GM12878 (cell line): ENCODE data around the gene NUAK1. TPM values are rescaled to one million over a fixed set of nuclear protein-coding genes. Genes with fewer than 3 reads are reported as not detected.

Experiments
- ATAC-seq: fragments of 200-7000 bp; cut with Tn5 transposase; 3 replicates; pipeline ENCODE4 v1.9.1; 2020; ENCODE audit warnings: mild to moderate bottlenecking, moderate library complexity
- BruUV-seq: library from RNA; stranded (reverse); fragments of 400-500 nt; replicated peaks from 2 replicates; lab custom pipeline; 2021; lab: Mats Ljungman, UMichigan
- CTCF ChIA-PET: fragments of 300-600 bp; sonication (Branson Sonifier 250); formaldehyde crosslinking; extraction: SDS; loops from one replicate; lab custom pipeline; 2021; ENCODE audit warnings: inconsistent platforms; lab: Yijun Ruan, JAX
- POLR2A ChIA-PET: fragments of 350-600 bp; formaldehyde crosslinking; extraction: SDS; loops from one replicate; lab custom pipeline; 2021; ENCODE audit warnings: inconsistent platforms; lab: Charles Lee
- RAD21 ChIA-PET: fragments of 300-600 bp; sonication (Branson Sonifier 250); formaldehyde crosslinking; loops from one replicate; lab custom pipeline; 2023; ENCODE audit warnings: antibody characterized with exemption; ENCODE audit not compliant: unreplicated experiment; lab: Charles Lee
- SMC1A ChIA-PET: fragments of 300-600 bp; sonication (Branson Sonifier 250); formaldehyde crosslinking; loops from one replicate; lab custom pipeline; 2023; ENCODE audit not compliant: unreplicated experiment, uncharacterized antibody; lab: Charles Lee
- DNase-seq: peaks from one replicate; pipeline ENCODE4 v3.0.0-alpha.2; 2011; ENCODE audit warnings: low read depth, low spot score
- FAIRE-seq: peaks from 3 replicates; lab custom pipeline; 2011; peaks lifted over from hg19 to GRCh38; lab: Jason Lieb, UNC
- H2AFZ ChIP-seq: 2 replicates; pipeline ENCODE4 v1.6.0; 2011; ENCODE audit warnings: low read depth, low read length, control low read depth; ENCODE audit not compliant: control insufficient read depth
- H3K27ac ChIP-seq: 2 replicates; pipeline ENCODE4 v1.5.1; 2011; ENCODE audit warnings: control low read depth; ENCODE audit not compliant: control insufficient read depth, insufficient read depth
- H3K27me3 ChIP-seq, 2 experiments: replicated peaks in 1 of 2; 2 replicates each; pipeline versions ENCODE4 v1.6.0 to v1.6.1; 2011; ENCODE audit warnings: low read length in 1 of 2; ENCODE audit not compliant: control insufficient read depth in 2 of 2, insufficient read depth in 2 of 2
- H3K36me3 ChIP-seq, 2 experiments: 2 replicates each; pipeline ENCODE4 v1.5.1; 2011; ENCODE audit warnings: low read length in 1 of 2; ENCODE audit not compliant: control insufficient read depth in 2 of 2, insufficient read depth in 2 of 2
- H3K4me1 ChIP-seq: 2 replicates; pipeline ENCODE4 v1.6.1; 2011; ENCODE audit warnings: mild to moderate bottlenecking, low read length, moderate library complexity, mixed read lengths; ENCODE audit not compliant: control insufficient read depth, insufficient read depth
- H3K4me2 ChIP-seq: 2 replicates; pipeline ENCODE4 v1.6.0; 2011; ENCODE audit warnings: control low read depth; ENCODE audit not compliant: control insufficient read depth, insufficient read depth
- H3K4me3 ChIP-seq: fragments of 200-600 bp; sonication (generic); 2 replicates; pipeline ENCODE4 v1.5.1; 2016
- H3K79me2 ChIP-seq: 2 replicates; pipeline ENCODE4 v1.6.0; 2011; ENCODE audit warnings: low read length; ENCODE audit not compliant: control insufficient read depth, insufficient read depth
- H3K9ac ChIP-seq: 2 replicates; pipeline ENCODE4 v1.8.0; 2011; ENCODE audit warnings: low read length, control low read depth, mixed read lengths; ENCODE audit not compliant: control insufficient read depth, insufficient read depth
- H3K9me3 ChIP-seq: replicated peaks from 3 replicates; pipeline ENCODE4 v1.5.1; 2011; ENCODE audit warnings: mild to moderate bottlenecking, low read length; ENCODE audit not compliant: control insufficient read depth, insufficient read depth
- H4K20me1 ChIP-seq: 2 replicates; pipeline ENCODE4 v1.6.0; 2011; ENCODE audit not compliant: control insufficient read depth, insufficient read depth
- ATF7 ChIP-seq: fragments of 450-650 bp; IDR thresholded peaks from 2 replicates; pipeline ENCODE4 v1.6.1; 2016; ENCODE audit warnings: low read depth, mild to moderate bottlenecking
- CBFB ChIP-seq: IDR thresholded peaks from 2 replicates; pipeline ENCODE4 v1.6.1; 2016; ENCODE audit warnings: antibody characterized with exemption, low read depth
- EP300 ChIP-seq, 2 experiments: fragments of 150-350 bp in 1 of 2; IDR thresholded peaks; 2 replicates each; pipeline ENCODE4 v1.6.1; 2011 to 2012; ENCODE audit warnings: low read depth in 2 of 2, low read length in 2 of 2, borderline replicate concordance in 1 of 2, improper control_type of control experiment in 1 of 2, inconsistent platforms in 1 of 2; ENCODE audit not compliant: control insufficient read depth in 1 of 2
- EZH2 ChIP-seq: IDR thresholded peaks from 2 replicates; pipeline ENCODE4 v1.6.1; 2012; ENCODE audit warnings: low read depth, mild to moderate bottlenecking, control low read depth, inconsistent platforms, low read length, borderline replicate concordance; ENCODE audit not compliant: control insufficient read depth
- MAX ChIP-seq: IDR thresholded peaks from 2 replicates; pipeline ENCODE4 v1.6.1; 2012; ENCODE audit warnings: low read depth, low read length, improper control_type of control experiment
- NBN ChIP-seq: fragments of 450-650 bp; IDR thresholded peaks from 2 replicates; pipeline ENCODE4 v1.6.1; 2016
- NR2C1 ChIP-seq: fragments of 450-650 bp; IDR thresholded peaks from 2 replicates; pipeline ENCODE4 v1.6.1; 2017; ENCODE audit warnings: antibody characterized with exemption, mild to moderate bottlenecking, moderate library complexity
- SKIL ChIP-seq: fragments of 450-650 bp; IDR thresholded peaks from 2 replicates; pipeline ENCODE4 v1.6.1; 2017; ENCODE audit warnings: mild to moderate bottlenecking, low read depth, inconsistent platforms; ENCODE audit not compliant: poor library complexity, severe bottlenecking
- SMAD5 ChIP-seq: IDR thresholded peaks from 2 replicates; pipeline ENCODE4 v1.6.1; 2016; ENCODE audit warnings: antibody characterized with exemption, low read depth
- SMC3 ChIP-seq: IDR thresholded peaks from 2 replicates; pipeline ENCODE4 v1.6.1; 2011; ENCODE audit warnings: low read length, improper control_type of control experiment, borderline replicate concordance
- STAT3 ChIP-seq: IDR thresholded peaks from 2 replicates; pipeline ENCODE4 v1.6.1; 2011; ENCODE audit warnings: low read depth, low read length, improper control_type of control experiment
- YBX1 ChIP-seq: fragments of 450-650 bp; IDR thresholded peaks from 2 replicates; pipeline ENCODE4 v1.6.1; 2016; ENCODE audit warnings: antibody characterized with exemption
- ZBED1 ChIP-seq: IDR thresholded peaks from 2 replicates; pipeline ENCODE4 v1.6.1; 2016; ENCODE audit warnings: borderline replicate concordance
- ZNF217 ChIP-seq: fragments of 450-650 bp; IDR thresholded peaks from 2 replicates; pipeline ENCODE4 v1.6.1; 2017; ENCODE audit warnings: antibody characterized with exemption, mild to moderate bottlenecking
- WGBS: methylation state at CpG from one replicate; pipeline ENCODE4 v1.1.6; 2016; ENCODE audit warnings: low lambda C conversion rate; ENCODE audit not compliant: insufficient replicate concordance, insufficient coverage; ENCODE audit errors: missing lambda C conversion rate; 5-methylcytosine and 5-hydroxymethylcytosine counted together
- in situ Hi-C: fragments of 300-500 bp; cut with MboI; formaldehyde crosslinking; loops from 9 replicates; pipeline ENCODE4 v1.14.3; 2018; ENCODE audit warnings: mixed read lengths
- intact Hi-C: fragments of 100-400 bp; cut with micrococcal nuclease; formaldehyde crosslinking; loops from one replicate; pipeline ENCODE4 v1.14.2; 2022; ENCODE audit not compliant: unreplicated experiment
- polyA plus RNA-seq, 11 experiments: library from polyadenylated mRNA; depleted of rRNA in 4 of 11; unstranded in 6 of 11; stranded (reverse) in 5 of 11; fragments of >200 nt; fragmentation: Nextera tagmentation in 4 of 11; fragmentation: Illumina TruSeq in 1 of 11; extraction: Ambion mirVana in 4 of 11; extraction: Trizol in 1 of 11; gene quantifications; 1 replicate in 1 of 11; 2 replicates in 10 of 11; pipeline versions ENCODE4 v1.2.1 to v1.2.3, GENCODE V29; 2011 to 2016; ENCODE audit warnings: inconsistent platforms in 2 of 11, missing spikeins in 2 of 11, low read depth in 1 of 11
- total RNA-seq, 4 experiments: library from RNA; depleted of rRNA in 3 of 4; stranded (reverse); fragments of >200 nt in 3 of 4; fragmentation: Illumina TruSeq in 1 of 4; extraction: Trizol in 1 of 4; gene quantifications; 2 replicates each; pipeline versions ENCODE4 v1.2.1 to v1.2.3, GENCODE V29; 2013 to 2021
- TF ChIP-seq, protein P1 (sequence below): fragments of 150-350 bp; IDR thresholded peaks from 2 replicates; pipeline ENCODE4 v1.6.1; 2016; ENCODE audit warnings: low read depth, low read length
- TF ChIP-seq, protein P2 (sequence below): fragments of 450-650 bp; IDR thresholded peaks from 2 replicates; pipeline ENCODE4 v1.6.1; 2017; ENCODE audit warnings: mild to moderate bottlenecking, moderate library complexity

NUAK1 gene
- total and polyA plus RNA-seq, 10 of the 15 experiments (the other 5 are each of a cell fraction or from before 2014, with no cell fraction given), result 0.03 to 0.42 (median 0.08) TPM; not detected in 2

GRCh38 chr12:106048016-106048415 is 90.7 kb downstream of the NUAK1 start:
- POLR2A ChIA-PET, result no interaction called here
- Histone ChIP-seq H2AFZ (no peak overlapping the region), H3K9ac (no peak overlapping the region), H3K9me3 (no peaks in the 10 kb centered on the region), H3K4me3 (no peak overlapping the region), H3K4me2 (no peak overlapping the region), H3K27me3 (no peaks in the 10 kb centered on the region; a peak in 1 of 4 replicates), H3K36me3 (no peaks in the 10 kb centered on the region), H3K27ac (no peak overlapping the region), H4K20me1 (no peaks in the 10 kb centered on the region), H3K4me1 (no peaks in the 10 kb centered on the region), H3K79me2 (no peaks in the 10 kb centered on the region)
- no peak for ATAC-seq
- TF ChIP-seq NR2C1, result no peak
- no peak for TF ChIP-seq NBN
- TF ChIP-seq ATF7, result no peak
- no peak for TF ChIP-seq YBX1
- TF ChIP-seq, protein P1, sequence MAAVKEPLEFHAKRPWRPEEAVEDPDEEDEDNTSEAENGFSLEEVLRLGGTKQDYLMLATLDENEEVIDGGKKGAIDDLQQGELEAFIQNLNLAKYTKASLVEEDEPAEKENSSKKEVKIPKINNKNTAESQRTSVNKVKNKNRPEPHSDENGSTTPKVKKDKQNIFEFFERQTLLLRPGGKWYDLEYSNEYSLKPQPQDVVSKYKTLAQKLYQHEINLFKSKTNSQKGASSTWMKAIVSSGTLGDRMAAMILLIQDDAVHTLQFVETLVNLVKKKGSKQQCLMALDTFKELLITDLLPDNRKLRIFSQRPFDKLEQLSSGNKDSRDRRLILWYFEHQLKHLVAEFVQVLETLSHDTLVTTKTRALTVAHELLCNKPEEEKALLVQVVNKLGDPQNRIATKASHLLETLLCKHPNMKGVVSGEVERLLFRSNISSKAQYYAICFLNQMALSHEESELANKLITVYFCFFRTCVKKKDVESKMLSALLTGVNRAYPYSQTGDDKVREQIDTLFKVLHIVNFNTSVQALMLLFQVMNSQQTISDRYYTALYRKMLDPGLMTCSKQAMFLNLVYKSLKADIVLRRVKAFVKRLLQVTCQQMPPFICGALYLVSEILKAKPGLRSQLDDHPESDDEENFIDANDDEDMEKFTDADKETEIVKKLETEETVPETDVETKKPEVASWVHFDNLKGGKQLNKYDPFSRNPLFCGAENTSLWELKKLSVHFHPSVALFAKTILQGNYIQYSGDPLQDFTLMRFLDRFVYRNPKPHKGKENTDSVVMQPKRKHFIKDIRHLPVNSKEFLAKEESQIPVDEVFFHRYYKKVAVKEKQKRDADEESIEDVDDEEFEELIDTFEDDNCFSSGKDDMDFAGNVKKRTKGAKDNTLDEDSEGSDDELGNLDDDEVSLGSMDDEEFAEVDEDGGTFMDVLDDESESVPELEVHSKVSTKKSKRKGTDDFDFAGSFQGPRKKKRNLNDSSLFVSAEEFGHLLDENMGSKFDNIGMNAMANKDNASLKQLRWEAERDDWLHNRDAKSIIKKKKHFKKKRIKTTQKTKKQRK, result no peak
- no peak for TF ChIP-seq SMC3
- TF ChIP-seq ZNF217, result no peak
- TF ChIP-seq CBFB, result no peak
- no peak for TF ChIP-seq EZH2
- no peak for TF ChIP-seq SKIL
- TF ChIP-seq, protein P2, sequence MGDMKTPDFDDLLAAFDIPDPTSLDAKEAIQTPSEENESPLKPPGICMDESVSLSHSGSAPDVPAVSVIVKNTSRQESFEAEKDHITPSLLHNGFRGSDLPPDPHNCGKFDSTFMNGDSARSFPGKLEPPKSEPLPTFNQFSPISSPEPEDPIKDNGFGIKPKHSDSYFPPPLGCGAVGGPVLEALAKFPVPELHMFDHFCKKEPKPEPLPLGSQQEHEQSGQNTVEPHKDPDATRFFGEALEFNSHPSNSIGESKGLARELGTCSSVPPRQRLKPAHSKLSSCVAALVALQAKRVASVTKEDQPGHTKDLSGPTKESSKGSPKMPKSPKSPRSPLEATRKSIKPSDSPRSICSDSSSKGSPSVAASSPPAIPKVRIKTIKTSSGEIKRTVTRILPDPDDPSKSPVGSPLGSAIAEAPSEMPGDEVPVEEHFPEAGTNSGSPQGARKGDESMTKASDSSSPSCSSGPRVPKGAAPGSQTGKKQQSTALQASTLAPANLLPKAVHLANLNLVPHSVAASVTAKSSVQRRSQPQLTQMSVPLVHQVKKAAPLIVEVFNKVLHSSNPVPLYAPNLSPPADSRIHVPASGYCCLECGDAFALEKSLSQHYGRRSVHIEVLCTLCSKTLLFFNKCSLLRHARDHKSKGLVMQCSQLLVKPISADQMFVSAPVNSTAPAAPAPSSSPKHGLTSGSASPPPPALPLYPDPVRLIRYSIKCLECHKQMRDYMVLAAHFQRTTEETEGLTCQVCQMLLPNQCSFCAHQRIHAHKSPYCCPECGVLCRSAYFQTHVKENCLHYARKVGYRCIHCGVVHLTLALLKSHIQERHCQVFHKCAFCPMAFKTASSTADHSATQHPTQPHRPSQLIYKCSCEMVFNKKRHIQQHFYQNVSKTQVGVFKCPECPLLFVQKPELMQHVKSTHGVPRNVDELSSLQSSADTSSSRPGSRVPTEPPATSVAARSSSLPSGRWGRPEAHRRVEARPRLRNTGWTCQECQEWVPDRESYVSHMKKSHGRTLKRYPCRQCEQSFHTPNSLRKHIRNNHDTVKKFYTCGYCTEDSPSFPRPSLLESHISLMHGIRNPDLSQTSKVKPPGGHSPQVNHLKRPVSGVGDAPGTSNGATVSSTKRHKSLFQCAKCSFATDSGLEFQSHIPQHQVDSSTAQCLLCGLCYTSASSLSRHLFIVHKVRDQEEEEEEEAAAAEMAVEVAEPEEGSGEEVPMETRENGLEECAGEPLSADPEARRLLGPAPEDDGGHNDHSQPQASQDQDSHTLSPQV, result no peak
- TF ChIP-seq MAX, result no peak
- no peak for TF ChIP-seq ZBED1
- TF ChIP-seq SMAD5, result no peak
- TF ChIP-seq STAT3, result no peak
- no peak for TF ChIP-seq EP300 (IDR thresholded peaks at IDR 0.05; ENCODE audit: borderline replicate concordance in 1 of 2, control insufficient read depth in 1 of 2, low read depth in 2 of 2, low read length in 2 of 2)
- FAIRE-seq, result no peak
- in situ Hi-C loops, result no loop called here
- intact Hi-C loops, result no loop called here
- 0% methylated on average over 1 of the region's 1 CpG for WGBS
- RAD21 ChIA-PET, result no interaction called here
- SMC1A ChIA-PET, result no interaction called here
- BruUV-seq, result no TSS peak
- no peak for DNase-seq
- CTCF ChIA-PET, result interaction anchor here (1.3 kb wide), 1 partner anchor 15 kb away, joined by 3 read pairs; no protein-coding TSS in a partner anchor
